Activated CD8-positive, alpha-beta memory T cell treated with anti-CD3 and anti-CD28 coated beads for 4 hours (primary cell): ENCODE measurements around the gene PTPN3.
"Not testable (repeated sequence)": the region's sequence is repeated elsewhere in the genome, so short reads cannot be mapped to it uniquely, and the experiment has no call there.

ENCODE experiments used
- DNase-seq, 2 donors: peaks; one replicate each; pipeline ENCODE4 v3.0.0-alpha.2; 2020; ENCODE audit warnings: low read depth in 2 of 2

PTPN3 gene

DNA sequence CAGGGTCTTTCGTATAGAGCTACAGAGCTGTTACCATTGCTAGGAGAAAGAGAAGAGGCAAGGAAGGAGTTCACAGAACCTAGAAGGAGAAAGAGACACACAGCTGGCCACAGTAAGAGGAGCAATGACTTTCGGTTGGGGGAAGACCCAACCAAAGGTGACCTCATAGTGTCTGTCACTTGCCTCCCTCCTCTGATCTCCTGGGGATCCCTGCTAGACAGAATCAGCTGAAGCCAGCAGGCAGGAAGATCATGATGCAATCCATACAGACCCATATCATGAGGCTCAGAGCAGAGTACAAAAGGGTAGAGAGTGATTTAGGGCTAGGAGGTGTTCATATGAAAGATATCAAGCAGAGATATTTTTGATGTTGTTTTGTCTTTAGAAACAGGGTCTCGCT lies 151.2 kb downstream of the PTPN3 start:
- DNase-seq = no peak

- no peak for DNase-seq
These were observed 153.2 kb downstream of the PTPN3 start for GRCh38 chr9:109344866-109345265.

DNA sequence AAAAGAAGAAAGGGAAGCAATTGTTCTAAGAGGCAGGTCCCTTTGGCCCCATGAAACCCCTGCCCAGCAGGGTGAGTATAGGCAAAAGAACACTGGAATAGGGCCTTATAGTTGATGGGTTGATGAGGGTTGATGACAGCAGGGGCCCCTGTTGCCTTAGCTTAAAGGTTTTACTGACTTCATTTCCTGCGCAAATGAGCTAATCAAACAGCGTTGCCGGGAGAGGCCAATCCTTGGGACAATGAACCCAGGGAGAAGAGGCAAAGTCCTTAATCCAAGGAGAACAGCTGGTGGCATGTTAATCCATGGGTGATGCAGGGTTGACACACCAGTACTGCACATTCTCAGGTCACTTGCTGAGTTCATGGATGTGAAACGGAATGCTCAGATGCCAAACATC lies 155.2 kb downstream of the PTPN3 start:
- DNase-seq = no peak

DNA sequence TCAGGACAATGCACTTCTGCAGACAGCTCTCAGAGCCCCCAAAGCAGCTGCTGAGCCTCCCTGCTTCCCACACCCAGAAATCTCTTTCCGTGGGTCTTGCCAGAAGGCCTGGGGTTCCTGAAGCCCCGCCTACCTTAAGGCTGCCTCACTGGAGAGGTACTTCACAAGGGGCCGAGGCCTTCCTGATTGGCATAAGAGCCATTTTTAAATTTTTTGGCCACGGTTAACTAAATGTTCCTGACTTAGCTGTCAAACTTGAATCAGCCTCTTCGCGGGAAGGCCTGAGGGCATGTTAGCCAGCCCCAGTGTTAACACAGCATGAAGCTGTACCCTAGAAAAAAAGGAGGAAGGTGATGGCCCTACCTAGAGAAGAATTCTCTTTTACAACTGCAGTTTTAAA lies 156.5 kb downstream of the PTPN3 start:
- no peak for DNase-seq

GRCh38 chr9:109340979-109341378 lies 157.1 kb downstream of the PTPN3 start:
- DNase-seq = not testable (repeated sequence)

DNA sequence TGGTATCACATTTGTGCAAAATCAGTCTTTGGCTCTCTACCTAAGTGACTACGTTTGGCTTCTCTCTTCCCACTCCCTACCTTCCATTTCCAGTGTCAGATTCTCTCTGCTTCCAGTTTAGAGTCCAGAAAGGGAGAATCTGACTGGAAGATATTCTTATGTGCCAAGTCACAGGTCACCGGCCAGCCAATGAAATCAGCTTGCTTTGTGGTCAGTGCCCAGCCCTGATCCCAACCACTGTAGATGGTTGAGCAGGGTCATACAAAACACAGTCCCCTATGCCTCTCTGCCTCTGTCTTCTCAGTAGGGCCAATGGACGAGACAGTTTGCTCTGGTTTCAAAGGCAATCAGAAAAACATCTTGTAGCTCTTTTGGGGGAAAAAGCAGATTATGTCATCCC lies 161.7 kb downstream of the PTPN3 start:
- no peak for DNase-seq

DNA sequence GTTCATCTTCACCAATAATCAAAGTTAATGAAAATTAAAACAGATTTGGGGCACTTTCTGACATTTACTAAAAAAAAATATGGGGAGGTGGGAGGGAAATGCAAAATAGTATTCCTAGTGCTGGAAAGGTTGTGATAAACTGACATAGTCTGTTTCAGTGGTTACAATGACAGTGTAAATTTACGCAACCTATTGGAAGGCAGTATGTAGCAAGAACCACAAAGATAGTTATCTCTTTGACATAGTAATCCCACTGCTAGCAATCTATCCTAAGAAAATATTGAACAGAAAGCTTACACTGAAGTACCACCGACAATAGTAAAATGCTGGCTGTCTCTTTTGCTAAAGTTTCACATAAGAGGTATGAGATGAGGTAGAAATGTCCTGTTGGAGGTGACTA lies 162.2 kb downstream of the PTPN3 start:
- DNase-seq = no peak

- DNase-seq = no peak
These were observed 163.0 kb downstream of the PTPN3 start for GRCh38 chr9:109335121-109335520.

DNA sequence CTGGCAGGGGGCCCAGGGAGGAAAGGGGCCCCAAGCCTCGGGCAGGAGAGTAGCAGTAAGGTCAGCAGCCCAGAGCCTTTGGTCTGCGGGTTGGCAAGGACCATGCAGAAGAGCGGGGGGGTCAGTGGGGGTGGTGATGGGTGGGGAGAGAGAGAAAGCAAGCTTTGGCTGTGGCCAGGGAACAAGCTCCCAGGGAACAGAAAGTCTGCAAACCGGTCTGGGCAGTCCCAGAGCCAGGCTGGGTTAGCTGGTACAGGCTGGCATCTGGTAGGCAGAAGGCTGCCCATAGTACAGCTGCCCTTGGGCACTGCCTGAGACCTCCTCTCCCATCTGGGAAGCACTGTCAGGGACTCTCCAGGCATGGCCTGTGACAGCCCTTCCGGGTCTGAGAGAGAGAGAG lies 166.8 kb downstream of the PTPN3 start:
- DNase-seq = no peak

GRCh38 chr9:109329638-109330258 lies 168.4 kb downstream of the PTPN3 start:
- no peak for DNase-seq

GRCh38 chr9:109328978-109329637 lies 169.0 kb downstream of the PTPN3 start:
- DNase-seq = no peak
